WI38 (cell line): ENCODE data around the gene LRMDA.

Experiments used
- H3K4me3 ChIP-seq: 2 replicates; pipeline ENCODE4 v1.5.1; 2011; ENCODE audit warnings: low read depth, mild to moderate bottlenecking, control low read depth, low read length
- CTCF ChIP-seq: IDR thresholded peaks from 2 replicates; pipeline ENCODE4 v1.5.1; 2012; ENCODE audit warnings: low read depth, mild to moderate bottlenecking, control low read depth, low read length

Gene LRMDA

GRCh38 chr10:75575940-75576339 lies 144.5 kb downstream of the LRMDA start:
- no peak for TF ChIP-seq CTCF
- H3K4me3 ChIP-seq, result no peak overlapping the region

- TF ChIP-seq CTCF, result no peak
- H3K4me3 ChIP-seq, result no peak overlapping the region
These were observed 150.7 kb downstream of the LRMDA start for GRCh38 chr10:75582102-75582501.

GRCh38 chr10:75585294-75585693 lies 153.9 kb downstream of the LRMDA start:
- no peak for TF ChIP-seq CTCF

GRCh38 chr10:75586814-75587213 lies 155.4 kb downstream of the LRMDA start:
- no peak for TF ChIP-seq CTCF
- H3K4me3 ChIP-seq, result no peak overlapping the region

More at GRCh38 chr10:75585294-75585693, 153.9 kb downstream of the LRMDA start:
- no peak overlapping the region for H3K4me3 ChIP-seq

GRCh38 chr10:75588031-75588430 lies 156.6 kb downstream of the LRMDA start:
- no peak overlapping the region for H3K4me3 ChIP-seq
- no peak for TF ChIP-seq CTCF

GRCh38 chr10:75589895-75590654 lies 158.7 kb downstream of the LRMDA start:
- TF ChIP-seq CTCF, result no peak

GRCh38 chr10:75592151-75592787 lies 160.8 kb downstream of the LRMDA start:
- TF ChIP-seq CTCF, result no peak
- no peak overlapping the region for H3K4me3 ChIP-seq

More at GRCh38 chr10:75589895-75590654, 158.7 kb downstream of the LRMDA start:
- no peak overlapping the region for H3K4me3 ChIP-seq
